PC-9 (cell line): ENCODE measurements around the gene GDF7.

Source experiments
- CTCF ChIP-seq: fragments of 200-600 bp; sonication (generic); conservative IDR thresholded peaks from 2 replicates; pipeline ENCODE4 v1.6.1; 2017; ENCODE audit warnings: mixed run types, antibody characterized with exemption, mild to moderate bottlenecking, moderate library complexity
- EZH2 ChIP-seq: fragments of 200-600 bp; sonication (generic); IDR thresholded peaks from 2 replicates; pipeline ENCODE4 v1.8.0; 2017; ENCODE audit warnings: antibody characterized with exemption, low read depth

- TF ChIP-seq CTCF (no peak), EZH2 (no peak)
Measured at GRCh38 chr2:20672201-20672951, 5.4 kb downstream of the GDF7 start.
